A673 (cell line): ENCODE measurements around the gene KCNMA1. TPM values are rescaled to one million over a fixed set of nuclear protein-coding genes. Genes with fewer than 3 reads are reported as not detected.

Experiments used
- BruUV-seq: library from RNA; stranded (reverse); fragments of 400-500 nt; replicated peaks from 2 replicates; lab custom pipeline; 2021; lab: Mats Ljungman, UMichigan
- CTCF ChIA-PET: fragments of 300-600 bp; sonication (Branson Sonifier 250); formaldehyde crosslinking; loops from one replicate; lab custom pipeline; 2022; ENCODE audit warnings: antibody characterized with exemption; lab: Charles Lee
- POLR2A ChIA-PET: fragments of 300-600 bp; sonication (Branson Sonifier 250); formaldehyde crosslinking; loops from one replicate; lab custom pipeline; 2022; ENCODE audit warnings: antibody characterized with exemption; ENCODE audit not compliant: low non-redundant PET; lab: Charles Lee
- DNase-seq: peaks from one replicate; pipeline ENCODE4 v3.0.0-alpha.2; 2015; ENCODE audit warnings: low spot score
- H3K27ac ChIP-seq: fragments of 200-600 bp; sonication (generic); 2 replicates; pipeline ENCODE4 v1.5.1; 2016; ENCODE audit warnings: mixed run types, low read depth, mild to moderate bottlenecking, mixed read lengths, antibody characterized with exemption, low read length; ENCODE audit not compliant: poor library complexity, severe bottlenecking
- H3K27me3 ChIP-seq: fragments of 200-600 bp; sonication (generic); replicated peaks from 2 replicates; pipeline ENCODE4 v1.6.1; 2017; ENCODE audit warnings: mixed run types, low read depth, mild to moderate bottlenecking, mixed read lengths, antibody characterized with exemption, low read length; ENCODE audit not compliant: insufficient read depth, poor library complexity
- H3K36me3 ChIP-seq: fragments of 200-600 bp; sonication (generic); 2 replicates; pipeline ENCODE4 v1.6.1; 2016; ENCODE audit warnings: mixed run types, mild to moderate bottlenecking, mixed read lengths, antibody characterized with exemption, low read length; ENCODE audit not compliant: insufficient read depth, poor library complexity, severe bottlenecking
- H3K4me1 ChIP-seq: fragments of 200-600 bp; sonication (generic); 2 replicates; pipeline ENCODE4 v1.6.1; 2017; ENCODE audit warnings: mixed run types, mild to moderate bottlenecking, mixed read lengths, antibody characterized with exemption, low read length; ENCODE audit not compliant: insufficient read depth, poor library complexity, severe bottlenecking
- H3K4me3 ChIP-seq: fragments of 200-600 bp; sonication (generic); 2 replicates; pipeline ENCODE4 v1.5.1; 2016; ENCODE audit warnings: low read depth, mixed run types, mild to moderate bottlenecking, mixed read lengths, low read length; ENCODE audit not compliant: poor library complexity, severe bottlenecking
- H3K9me3 ChIP-seq: fragments of 200-600 bp; sonication (generic); 2 replicates; pipeline ENCODE4 v1.6.1; 2016; ENCODE audit warnings: mixed run types, low read depth, mild to moderate bottlenecking, mixed read lengths, antibody characterized with exemption, low read length; ENCODE audit not compliant: poor library complexity, severe bottlenecking
- EZH2 ChIP-seq: fragments of 200-600 bp; sonication (generic); IDR thresholded peaks from 2 replicates; pipeline ENCODE4 v1.6.1; 2017; ENCODE audit warnings: borderline replicate concordance, low read depth, mild to moderate bottlenecking, mixed read lengths, antibody characterized with exemption, low read length; ENCODE audit not compliant: poor library complexity, severe bottlenecking
- intact Hi-C: fragments of 100-400 bp; cut with micrococcal nuclease; formaldehyde crosslinking; loops from one replicate; pipeline ENCODE4 v1.10.0; 2022; ENCODE audit not compliant: unreplicated experiment
- total RNA-seq: library from RNA; stranded (reverse); gene quantifications from 2 replicates; pipeline ENCODE4 v1.2.3, GENCODE V29; 2021
- TF ChIP-seq, protein P1 (sequence below): fragments of 300-800, 200-600 bp; sonication (generic); conservative IDR thresholded peaks from 2 replicates; pipeline ENCODE4 v1.5.1; 2017; ENCODE audit warnings: low read depth, mild to moderate bottlenecking, antibody characterized with exemption, low read length, moderate library complexity, mixed read lengths

KCNMA1 gene
- total RNA-seq, 1 experiment from 2014 or later: 0.84 TPM

DNA sequence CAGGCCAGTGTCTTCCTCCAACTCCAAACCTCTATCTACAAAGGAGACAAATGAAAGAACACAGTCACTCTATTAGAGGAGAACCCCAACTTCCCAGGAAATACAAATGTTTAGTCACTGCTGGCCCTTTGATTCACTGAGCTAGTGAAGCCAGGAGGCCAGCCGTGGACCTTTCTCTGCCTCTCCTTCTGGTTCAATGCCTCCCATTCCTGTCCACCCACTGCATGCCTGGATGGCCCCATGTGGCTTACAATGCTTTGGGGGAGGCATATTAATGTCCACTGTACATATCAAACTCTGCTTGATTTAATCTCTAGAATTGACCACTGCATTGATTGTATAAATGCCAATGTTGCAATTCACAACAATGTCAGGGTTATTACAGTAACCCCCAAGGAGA is 687.3 kb downstream of the KCNMA1 start:
- Histone ChIP-seq H3K27me3 (no peaks in the 10 kb centered on the region), H3K4me1 (no peaks in the 10 kb centered on the region), H3K36me3 (no peaks in the 10 kb centered on the region), H3K4me3 (no peak overlapping the region), H3K27ac (no peak overlapping the region), H3K9me3 (no peaks in the 10 kb centered on the region)
- BruUV-seq: no TSS peak
- DNase-seq: no peak
- CTCF ChIA-PET: no interaction called here
- intact Hi-C loops: no loop called here
- TF ChIP-seq EZH2: no peak
- TF ChIP-seq, protein P1, sequence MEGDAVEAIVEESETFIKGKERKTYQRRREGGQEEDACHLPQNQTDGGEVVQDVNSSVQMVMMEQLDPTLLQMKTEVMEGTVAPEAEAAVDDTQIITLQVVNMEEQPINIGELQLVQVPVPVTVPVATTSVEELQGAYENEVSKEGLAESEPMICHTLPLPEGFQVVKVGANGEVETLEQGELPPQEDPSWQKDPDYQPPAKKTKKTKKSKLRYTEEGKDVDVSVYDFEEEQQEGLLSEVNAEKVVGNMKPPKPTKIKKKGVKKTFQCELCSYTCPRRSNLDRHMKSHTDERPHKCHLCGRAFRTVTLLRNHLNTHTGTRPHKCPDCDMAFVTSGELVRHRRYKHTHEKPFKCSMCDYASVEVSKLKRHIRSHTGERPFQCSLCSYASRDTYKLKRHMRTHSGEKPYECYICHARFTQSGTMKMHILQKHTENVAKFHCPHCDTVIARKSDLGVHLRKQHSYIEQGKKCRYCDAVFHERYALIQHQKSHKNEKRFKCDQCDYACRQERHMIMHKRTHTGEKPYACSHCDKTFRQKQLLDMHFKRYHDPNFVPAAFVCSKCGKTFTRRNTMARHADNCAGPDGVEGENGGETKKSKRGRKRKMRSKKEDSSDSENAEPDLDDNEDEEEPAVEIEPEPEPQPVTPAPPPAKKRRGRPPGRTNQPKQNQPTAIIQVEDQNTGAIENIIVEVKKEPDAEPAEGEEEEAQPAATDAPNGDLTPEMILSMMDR: no peak
- POLR2A ChIA-PET: no interaction called here

DNA sequence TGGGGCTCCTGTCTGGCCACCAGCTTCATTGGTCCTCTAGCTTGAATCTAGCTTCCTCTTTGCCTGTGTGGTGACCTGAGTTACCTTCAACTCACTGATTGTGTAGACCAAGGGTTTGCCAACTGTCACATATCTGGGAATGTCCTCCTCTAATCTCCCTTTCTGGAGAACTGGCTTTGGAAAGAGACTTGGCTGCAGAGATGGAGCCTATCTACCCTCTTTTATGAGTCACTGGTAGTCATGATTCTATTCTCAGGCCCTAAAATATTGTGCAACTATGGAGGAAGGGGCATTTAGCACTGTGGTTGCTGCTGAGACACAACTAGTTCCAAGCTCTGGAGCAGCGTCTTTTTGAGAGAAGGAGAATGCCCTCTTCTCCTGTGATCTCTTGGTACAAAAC is 691.3 kb downstream of the KCNMA1 start:
- ChIA-PET POLR2A (no interaction called here), CTCF (no interaction called here)
- intact Hi-C loops: no loop called here
- no peaks in the 10 kb centered on the region for H3K36me3 ChIP-seq
- H3K27ac ChIP-seq: no peak overlapping the region
- no peak overlapping the region for H3K4me3 ChIP-seq
- H3K27me3 ChIP-seq: no peaks in the 10 kb centered on the region
- DNase-seq: no peak
- TF ChIP-seq, protein P1: no peak
- TF ChIP-seq EZH2: no peak
- H3K4me1 ChIP-seq: no peaks in the 10 kb centered on the region
- BruUV-seq: no TSS peak
- no peaks in the 10 kb centered on the region for H3K9me3 ChIP-seq

DNA sequence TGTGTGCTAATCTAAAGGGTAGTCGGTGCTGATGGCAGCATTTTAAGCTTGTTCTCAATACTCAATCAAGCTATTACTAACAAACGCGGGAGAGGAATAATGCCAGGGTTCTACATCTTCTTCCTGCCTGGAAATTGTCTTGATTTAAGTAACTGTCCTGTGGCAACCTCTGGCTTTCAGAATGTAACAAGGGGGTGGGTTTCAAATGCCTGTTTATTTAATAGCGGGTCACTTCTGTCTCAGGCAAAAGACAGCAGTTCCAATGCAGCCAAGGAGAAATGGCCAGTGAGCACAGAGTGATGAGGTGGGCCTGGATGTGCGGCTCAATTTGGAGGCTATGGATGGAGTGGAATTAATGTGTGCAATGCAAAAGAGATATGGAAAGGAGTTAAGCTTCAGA is 692.4 kb downstream of the KCNMA1 start:
- no peaks in the 10 kb centered on the region for H3K27me3 ChIP-seq
- CTCF ChIA-PET: no interaction called here
- no TSS peak for BruUV-seq
- POLR2A ChIA-PET: no interaction called here
- no peak for TF ChIP-seq EZH2
- TF ChIP-seq, protein P1: no peak
- no peak for DNase-seq
- no peaks in the 10 kb centered on the region for H3K4me1 ChIP-seq
- H3K9me3 ChIP-seq: no peaks in the 10 kb centered on the region
- H3K36me3 ChIP-seq: no peaks in the 10 kb centered on the region
- intact Hi-C loops: no loop called here
- no peak overlapping the region for H3K27ac ChIP-seq
- H3K4me3 ChIP-seq: no peak overlapping the region
